GM12891 (cell line): Measurements from ENCODE around the gene PPP2R5D.

Experiments
- PAX5 ChIP-seq: IDR thresholded peaks from 2 replicates; pipeline ENCODE4 v1.6.1; 2011; ENCODE audit warnings: low read length, moderate library complexity, mild to moderate bottlenecking; ENCODE audit not compliant: insufficient read depth, severe bottlenecking
- POLR2A ChIP-seq: IDR thresholded peaks from 2 replicates; pipeline ENCODE4 v1.6.1; 2011; ENCODE audit warnings: low read depth, low read length, control low read depth

GRCh38 chr6:43045371-43045930 is 61.1 kb downstream of the PPP2R5D start:
- no peak for TF ChIP-seq POLR2A
- no peak for TF ChIP-seq PAX5
